HepG2 (cell line): ENCODE results near the gene HDAC4. TPM values are rescaled to one million over a fixed set of nuclear protein-coding genes. Genes with fewer than 3 reads are reported as not detected.
A peak's percentile ranks its signal among the peaks of the same experiment; 100 is the strongest.

Source experiments
- BRD4 ChIP-seq: sonication (generic); formaldehyde crosslinking; IDR thresholded peaks from 2 replicates; pipeline ENCODE4 v1.4.0; 2020; ENCODE audit warnings: missing genetic modification reagents
- CREM ChIP-seq, 2 experiments: sonication (generic) in 1 of 2; formaldehyde crosslinking in 1 of 2; IDR thresholded peaks; 2 replicates each; pipeline versions ENCODE4 v1.4.0 to v1.6.1; 2016 to 2020; ENCODE audit warnings: antibody characterized with exemption in 1 of 2, mild to moderate bottlenecking in 1 of 2, missing genetic modification reagents in 1 of 2
- ELF1 ChIP-seq: sonication (generic); formaldehyde crosslinking; IDR thresholded peaks from 2 replicates; pipeline ENCODE4 v1.4.0; 2020; ENCODE audit warnings: missing genetic modification reagents
- GPBP1L1 ChIP-seq: sonication (generic); formaldehyde crosslinking; IDR thresholded peaks from 2 replicates; pipeline ENCODE4 v1.5.0; 2020; ENCODE audit warnings: mild to moderate bottlenecking, missing genetic modification reagents
- KDM5B ChIP-seq: sonication (generic); formaldehyde crosslinking; IDR thresholded peaks from 2 replicates; pipeline ENCODE4 v1.4.0; 2020; ENCODE audit warnings: missing genetic modification reagents, mild to moderate bottlenecking, borderline replicate concordance
- NR2F2 ChIP-seq: IDR thresholded peaks from 2 replicates; pipeline ENCODE4 v1.6.1; 2012; ENCODE audit warnings: low read depth, inconsistent platforms, borderline replicate concordance
- PAWR ChIP-seq: sonication (generic); formaldehyde crosslinking; IDR thresholded peaks from 2 replicates; pipeline ENCODE4 v1.4.0; 2020; ENCODE audit warnings: missing genetic modification reagents, mild to moderate bottlenecking, borderline replicate concordance
- POLR2G ChIP-seq: fragments of 200-400 bp; formaldehyde crosslinking; IDR thresholded peaks from 2 replicates; pipeline ENCODE4 v1.6.1; 2018; ENCODE audit warnings: mild to moderate bottlenecking, low read depth, low read length, moderate library complexity
- PRDM15 ChIP-seq: sonication (generic); formaldehyde crosslinking; IDR thresholded peaks from 2 replicates; pipeline ENCODE4 v1.4.0; 2020; ENCODE audit warnings: missing genetic modification reagents
- SMAD9 ChIP-seq: sonication (generic); formaldehyde crosslinking; IDR thresholded peaks from 2 replicates; pipeline ENCODE4 v1.5.1; 2020; ENCODE audit warnings: mild to moderate bottlenecking, missing genetic modification reagents
- SMC3 ChIP-seq: IDR thresholded peaks from 2 replicates; pipeline ENCODE4 v1.6.1; 2011; ENCODE audit warnings: low read length, improper control_type of control experiment
- TCF12 ChIP-seq, 2 experiments: fragments of 450-650 bp in 1 of 2; sonication (generic) in 1 of 2; formaldehyde crosslinking in 1 of 2; IDR thresholded peaks; 2 replicates each; pipeline versions ENCODE4 v1.6.1 to v1.8.0; 2017 to 2022; ENCODE audit warnings: antibody characterized with exemption in 1 of 2, mild to moderate bottlenecking in 1 of 2, missing genetic modification reagents in 1 of 2, moderate library complexity in 1 of 2
- XBP1 ChIP-seq: sonication (generic); formaldehyde crosslinking; IDR thresholded peaks from 2 replicates; pipeline ENCODE4 v1.5.0; 2020; ENCODE audit warnings: missing genetic modification reagents
- ZBTB8A ChIP-seq: sonication (generic); formaldehyde crosslinking; IDR thresholded peaks from 2 replicates; pipeline ENCODE4 v1.4.0; 2020; ENCODE audit warnings: mild to moderate bottlenecking, low read depth, missing genetic modification reagents, borderline replicate concordance
- ZNF552 ChIP-seq: sonication (generic); formaldehyde crosslinking; IDR thresholded peaks from 2 replicates; pipeline ENCODE4 v1.9.0; 2022; ENCODE audit warnings: missing genetic modification reagents, mild to moderate bottlenecking, borderline replicate concordance
- ZNF703 ChIP-seq: sonication (generic); formaldehyde crosslinking; IDR thresholded peaks from 2 replicates; pipeline ENCODE4 v1.5.1; 2020; ENCODE audit warnings: missing genetic modification reagents, mild to moderate bottlenecking, moderate library complexity, borderline replicate concordance
- ZNF777 ChIP-seq: sonication (generic); formaldehyde crosslinking; IDR thresholded peaks from 2 replicates; pipeline ENCODE4 v1.4.0; 2020; ENCODE audit warnings: missing genetic modification reagents
- polyA plus RNA-seq, 8 experiments: library from polyadenylated mRNA; depleted of rRNA in 3 of 8; stranded (reverse) in 7 of 8; unstranded in 1 of 8; fragments of >200 nt; fragmentation: Illumina TruSeq in 4 of 8; extraction: Trizol in 4 of 8; gene quantifications; 2 replicates each; pipeline versions ENCODE4 v1.2.1 to v1.2.3, GENCODE V29; 2011 to 2016; ENCODE audit warnings: low read depth in 4 of 8, missing spikeins in 1 of 8, mixed read lengths in 1 of 8; ENCODE audit not compliant: insufficient read depth in 1 of 8
- total RNA-seq, 5 experiments: library from RNA; depleted of rRNA; stranded (reverse); fragments of >200 nt; fragmentation: Illumina TruSeq; extraction: Trizol; gene quantifications; 2 replicates each; pipeline ENCODE4 v1.2.3, GENCODE V29; 2016; ENCODE audit warnings: low read depth in 1 of 5
- TF ChIP-seq, protein P1 (sequence below): IDR thresholded peaks from 2 replicates; pipeline ENCODE4 v1.4.0; 2020; ENCODE audit warnings: mild to moderate bottlenecking, missing genetic modification reagents
- TF ChIP-seq, protein P2 (sequence below): sonication (generic); formaldehyde crosslinking; IDR thresholded peaks from 2 replicates; pipeline ENCODE4 v1.8.0; 2022; ENCODE audit warnings: missing genetic modification reagents, mild to moderate bottlenecking, borderline replicate concordance

The HDAC4 gene
- total and polyA plus RNA-seq, 2 of the 13 experiments (the other 11 are each of a cell fraction or from before 2014, with no cell fraction given): 10.1 to 11.5 TPM

DNA sequence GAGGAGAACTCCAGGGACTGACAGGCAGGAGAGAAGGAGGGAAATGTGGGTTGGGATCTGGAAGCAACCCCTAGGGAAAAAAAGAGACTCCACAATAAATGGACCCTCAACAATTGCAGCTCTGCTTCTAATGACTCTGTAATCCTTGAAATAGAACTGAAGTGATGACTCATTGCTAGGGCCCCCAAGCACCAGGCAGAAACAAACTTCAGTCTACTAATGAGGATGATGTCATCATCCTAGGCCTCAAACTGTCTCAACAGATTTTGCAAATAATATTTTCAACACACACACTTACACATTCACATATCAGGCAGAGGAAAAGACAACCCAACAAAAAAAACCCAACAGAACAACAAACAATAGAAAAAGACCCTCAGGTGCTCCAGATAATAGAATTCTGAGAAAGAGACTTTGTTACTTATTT lies 143.3 kb downstream of the HDAC4 start (continued):
- TF ChIP-seq, protein P1, sequence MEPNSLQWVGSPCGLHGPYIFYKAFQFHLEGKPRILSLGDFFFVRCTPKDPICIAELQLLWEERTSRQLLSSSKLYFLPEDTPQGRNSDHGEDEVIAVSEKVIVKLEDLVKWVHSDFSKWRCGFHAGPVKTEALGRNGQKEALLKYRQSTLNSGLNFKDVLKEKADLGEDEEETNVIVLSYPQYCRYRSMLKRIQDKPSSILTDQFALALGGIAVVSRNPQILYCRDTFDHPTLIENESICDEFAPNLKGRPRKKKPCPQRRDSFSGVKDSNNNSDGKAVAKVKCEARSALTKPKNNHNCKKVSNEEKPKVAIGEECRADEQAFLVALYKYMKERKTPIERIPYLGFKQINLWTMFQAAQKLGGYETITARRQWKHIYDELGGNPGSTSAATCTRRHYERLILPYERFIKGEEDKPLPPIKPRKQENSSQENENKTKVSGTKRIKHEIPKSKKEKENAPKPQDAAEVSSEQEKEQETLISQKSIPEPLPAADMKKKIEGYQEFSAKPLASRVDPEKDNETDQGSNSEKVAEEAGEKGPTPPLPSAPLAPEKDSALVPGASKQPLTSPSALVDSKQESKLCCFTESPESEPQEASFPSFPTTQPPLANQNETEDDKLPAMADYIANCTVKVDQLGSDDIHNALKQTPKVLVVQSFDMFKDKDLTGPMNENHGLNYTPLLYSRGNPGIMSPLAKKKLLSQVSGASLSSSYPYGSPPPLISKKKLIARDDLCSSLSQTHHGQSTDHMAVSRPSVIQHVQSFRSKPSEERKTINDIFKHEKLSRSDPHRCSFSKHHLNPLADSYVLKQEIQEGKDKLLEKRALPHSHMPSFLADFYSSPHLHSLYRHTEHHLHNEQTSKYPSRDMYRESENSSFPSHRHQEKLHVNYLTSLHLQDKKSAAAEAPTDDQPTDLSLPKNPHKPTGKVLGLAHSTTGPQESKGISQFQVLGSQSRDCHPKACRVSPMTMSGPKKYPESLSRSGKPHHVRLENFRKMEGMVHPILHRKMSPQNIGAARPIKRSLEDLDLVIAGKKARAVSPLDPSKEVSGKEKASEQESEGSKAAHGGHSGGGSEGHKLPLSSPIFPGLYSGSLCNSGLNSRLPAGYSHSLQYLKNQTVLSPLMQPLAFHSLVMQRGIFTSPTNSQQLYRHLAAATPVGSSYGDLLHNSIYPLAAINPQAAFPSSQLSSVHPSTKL: peak; percentile 44
- TF ChIP-seq ZNF703 (CRISPR knock-in tag) (no peak), ZNF777 (CRISPR knock-in tag) (no peak), POLR2G (no peak), KDM5B (CRISPR knock-in tag) (no peak), SMC3 (0 out of 2 replicates have a peak, but pooled peaks have one; percentile 17), XBP1 (CRISPR knock-in tag) (no peak), SMAD9 (CRISPR knock-in tag) (no peak), PRDM15 (CRISPR knock-in tag) (no peak), ZNF552 (CRISPR knock-in tag) (no peak), PAWR (CRISPR knock-in tag) (no peak), ZBTB8A (no peak), ELF1 (CRISPR knock-in tag) (no peak), GPBP1L1 (CRISPR knock-in tag) (no peak), NR2F2 (no peak), CREM (IDR thresholded peaks at IDR 0.05) (no peak), CREM (CRISPR knock-in tag; IDR thresholded peaks at IDR 0.05) (no peak), BRD4 (no peak), TCF12 (IDR thresholded peaks at IDR 0.05) (no peak), TCF12 (CRISPR knock-in tag; IDR thresholded peaks at IDR 0.05) (no peak)
- TF ChIP-seq, protein P2, sequence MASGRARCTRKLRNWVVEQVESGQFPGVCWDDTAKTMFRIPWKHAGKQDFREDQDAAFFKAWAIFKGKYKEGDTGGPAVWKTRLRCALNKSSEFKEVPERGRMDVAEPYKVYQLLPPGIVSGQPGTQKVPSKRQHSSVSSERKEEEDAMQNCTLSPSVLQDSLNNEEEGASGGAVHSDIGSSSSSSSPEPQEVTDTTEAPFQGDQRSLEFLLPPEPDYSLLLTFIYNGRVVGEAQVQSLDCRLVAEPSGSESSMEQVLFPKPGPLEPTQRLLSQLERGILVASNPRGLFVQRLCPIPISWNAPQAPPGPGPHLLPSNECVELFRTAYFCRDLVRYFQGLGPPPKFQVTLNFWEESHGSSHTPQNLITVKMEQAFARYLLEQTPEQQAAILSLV: no peak
